ENCODE results near the gene NTS.

Gene NTS, protein sequence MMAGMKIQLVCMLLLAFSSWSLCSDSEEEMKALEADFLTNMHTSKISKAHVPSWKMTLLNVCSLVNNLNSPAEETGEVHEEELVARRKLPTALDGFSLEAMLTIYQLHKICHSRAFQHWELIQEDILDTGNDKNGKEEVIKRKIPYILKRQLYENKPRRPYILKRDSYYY

DNA sequence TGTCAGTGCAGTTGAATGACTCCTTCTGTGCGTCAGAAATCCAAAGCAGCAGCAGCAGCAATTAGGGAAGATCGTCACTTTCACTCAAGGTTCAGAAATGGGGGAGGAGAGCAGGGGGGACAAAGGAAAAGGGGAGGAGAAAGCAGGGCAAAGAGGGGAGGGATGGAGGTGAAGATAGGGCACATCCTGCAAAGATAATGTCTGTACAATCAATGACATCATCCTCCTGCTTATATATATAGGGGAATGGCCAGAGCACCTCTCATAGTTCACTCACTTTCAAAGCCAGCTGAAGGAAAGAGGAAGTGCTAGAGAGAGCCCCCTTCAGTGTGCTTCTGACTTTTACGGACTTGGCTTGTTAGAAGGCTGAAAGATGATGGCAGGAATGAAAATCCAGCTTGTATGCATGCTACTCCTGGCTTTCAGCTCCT is at the start of gene NTS:
NTS (plus strand) TSS at position 265 of the 431 bp plus-strand sequence; CDS start at position 374, 109 bp downstream.
- DNase-seq (ENCODE audit: low spot score) = no peak

DNA sequence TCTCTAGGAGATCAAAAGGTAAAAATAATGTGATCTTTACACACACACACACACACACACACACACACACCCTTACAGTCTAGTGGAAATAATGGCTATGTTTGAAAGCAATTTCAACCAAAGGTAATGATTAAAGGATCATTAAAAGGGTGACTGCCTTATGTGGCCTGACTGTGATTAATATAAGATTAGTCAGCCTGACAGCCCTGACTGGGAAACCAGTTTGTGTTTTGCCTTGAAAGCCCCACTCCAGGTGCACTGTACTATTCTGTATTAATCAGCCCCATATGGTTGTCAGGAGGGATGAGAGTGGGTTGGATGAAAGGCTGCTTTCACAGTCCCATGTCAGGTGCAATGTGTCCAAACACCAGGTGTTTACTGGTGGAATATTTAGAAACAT is 48.3 kb upstream of the NTS start:
- DNase-seq (ENCODE audit: low spot score) = no peak

DNA sequence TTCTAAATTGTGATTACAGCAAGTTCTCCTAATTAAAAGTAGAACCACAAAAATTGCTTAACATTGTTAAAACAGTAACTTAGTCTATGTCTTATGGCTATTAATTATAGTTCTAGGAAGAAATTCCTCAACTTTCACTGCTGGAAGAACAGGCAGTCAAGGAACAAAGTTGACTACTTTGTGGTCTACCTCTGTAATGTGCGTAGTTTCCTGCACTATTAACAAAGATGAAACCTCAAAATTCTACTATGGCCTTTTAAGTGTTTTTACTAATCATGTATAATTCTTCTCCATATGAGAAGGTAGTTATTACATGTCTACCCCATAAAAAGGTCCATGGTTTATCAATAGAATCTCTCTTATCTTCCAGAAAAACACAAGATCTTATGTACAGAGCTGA is 45.5 kb upstream of the NTS start:
- DNase-seq (ENCODE audit: low spot score) = no peak

DNA sequence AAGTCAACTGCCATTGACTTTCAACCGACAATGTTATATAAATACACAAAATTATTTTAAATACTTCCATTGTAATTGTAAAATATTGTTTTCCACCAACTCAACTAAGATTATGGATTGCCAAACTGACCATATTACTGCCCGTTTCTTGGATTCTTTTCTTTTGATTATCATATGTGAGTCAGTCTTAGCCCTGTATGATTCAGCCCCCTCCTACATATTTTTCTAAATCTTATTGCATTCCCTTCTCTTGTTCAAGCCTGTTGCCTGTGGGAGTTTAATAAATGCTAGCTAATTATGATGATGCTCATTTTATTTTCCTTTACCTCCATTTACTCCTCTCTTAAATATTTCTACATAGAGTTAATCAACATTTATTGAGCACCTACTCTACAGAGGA is 44.7 kb upstream of the NTS start:
- no peak for DNase-seq (ENCODE audit: low spot score)

DNA sequence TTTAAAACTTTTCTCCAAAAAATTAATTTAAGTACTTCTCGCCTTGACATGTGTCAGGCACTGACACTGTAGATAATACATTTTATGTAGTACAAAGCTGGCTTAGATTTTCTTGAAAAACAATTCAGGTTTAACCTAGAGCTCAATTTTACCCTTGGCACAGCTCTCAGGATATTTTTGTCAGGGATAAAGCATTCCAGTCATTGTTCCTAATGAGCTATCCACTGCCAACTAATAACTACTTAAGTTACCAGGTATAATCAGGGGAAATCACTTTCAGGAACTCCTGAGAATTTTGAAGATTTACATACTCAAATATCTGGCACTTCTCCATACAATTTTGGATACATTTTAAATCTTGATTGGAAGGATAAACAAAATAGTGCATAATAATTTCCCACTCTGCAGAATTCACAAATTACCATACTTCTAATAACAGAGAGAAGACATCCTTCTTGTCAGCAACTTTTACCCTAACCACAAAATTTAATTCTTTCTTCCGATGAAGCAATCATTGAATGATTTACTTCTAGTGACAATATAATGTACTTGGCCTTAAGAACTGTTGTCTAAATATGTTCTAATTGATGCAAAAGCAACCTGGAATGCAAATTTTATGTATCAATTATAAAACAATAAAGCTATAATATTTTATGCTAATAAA is 42.6 kb upstream of the NTS start:
- no peak for DNase-seq (ENCODE audit: low spot score)

DNA sequence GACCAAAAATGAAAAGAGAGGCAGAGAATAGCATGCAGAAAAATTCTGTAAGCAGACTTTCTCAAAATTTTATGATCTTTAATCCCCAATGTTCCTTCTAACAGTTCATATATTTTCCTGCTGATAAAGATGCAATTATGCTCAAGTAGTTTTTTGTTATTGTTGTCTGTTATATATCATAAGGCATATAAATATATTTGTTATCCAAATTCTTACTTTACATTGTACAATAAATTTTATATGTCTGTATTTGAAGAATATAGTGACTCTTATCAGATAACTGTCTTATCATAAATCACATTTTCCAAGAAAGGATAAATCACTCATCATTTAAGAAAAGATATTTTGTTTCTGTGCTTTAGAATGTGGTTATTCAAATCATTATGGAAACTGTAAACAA is 40.5 kb upstream of the NTS start:
- DNase-seq (ENCODE audit: low spot score) = no peak

DNA sequence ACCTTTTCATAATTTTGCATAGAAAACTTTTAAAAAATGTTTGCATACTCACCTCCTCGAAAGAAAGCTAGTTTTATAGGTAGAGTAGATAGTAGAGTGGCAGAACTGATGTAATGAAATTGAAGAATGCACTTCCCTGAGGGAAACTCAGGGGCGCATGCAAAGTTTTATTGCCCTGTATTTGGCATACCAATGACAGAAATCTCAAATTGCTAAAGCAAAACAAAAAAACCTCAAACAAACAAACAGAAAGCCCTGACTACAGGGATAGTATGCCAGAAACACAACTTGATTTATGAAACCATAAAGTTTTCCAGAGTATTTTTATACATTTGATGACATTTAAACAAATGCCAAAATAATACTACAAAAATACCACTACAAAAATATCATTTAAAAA is 39.7 kb upstream of the NTS start:
- DNase-seq (ENCODE audit: low spot score) = no peak

DNA sequence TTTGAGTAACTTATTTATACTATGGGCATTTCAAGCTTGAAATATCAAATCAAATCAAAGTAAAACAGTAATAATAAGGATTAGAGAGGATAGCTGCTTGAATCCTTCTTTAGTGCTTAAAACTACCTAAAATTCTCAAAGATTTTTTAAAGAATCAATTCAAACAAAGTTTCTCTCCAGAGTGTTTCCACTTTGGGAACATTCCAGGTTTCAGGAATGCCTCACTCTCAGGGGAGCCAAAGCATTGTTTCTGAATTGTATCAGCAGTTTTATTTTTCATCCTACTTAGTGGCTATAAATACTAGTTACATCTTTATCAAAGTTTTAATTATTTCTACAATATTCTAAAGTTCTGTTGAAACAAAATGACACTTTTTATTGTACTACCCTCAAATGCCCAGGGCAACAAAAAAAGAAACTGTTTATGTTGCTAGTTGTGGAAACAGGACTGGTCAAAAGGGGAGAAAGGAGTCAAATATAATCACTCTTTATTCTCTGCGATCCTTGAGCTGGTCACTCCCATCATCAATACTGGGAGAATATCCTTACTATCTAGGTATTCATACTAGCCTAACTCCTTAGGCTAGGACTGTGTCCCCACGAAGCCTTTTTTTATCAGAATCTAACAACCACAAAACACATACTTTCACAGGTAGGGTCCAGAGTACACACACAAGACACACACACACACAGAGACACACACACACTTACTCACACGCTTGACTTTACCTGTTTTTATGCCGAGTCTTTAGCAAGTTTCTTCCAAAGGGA is 38.5 kb upstream of the NTS start:
- no peak for DNase-seq (ENCODE audit: low spot score)

DNA sequence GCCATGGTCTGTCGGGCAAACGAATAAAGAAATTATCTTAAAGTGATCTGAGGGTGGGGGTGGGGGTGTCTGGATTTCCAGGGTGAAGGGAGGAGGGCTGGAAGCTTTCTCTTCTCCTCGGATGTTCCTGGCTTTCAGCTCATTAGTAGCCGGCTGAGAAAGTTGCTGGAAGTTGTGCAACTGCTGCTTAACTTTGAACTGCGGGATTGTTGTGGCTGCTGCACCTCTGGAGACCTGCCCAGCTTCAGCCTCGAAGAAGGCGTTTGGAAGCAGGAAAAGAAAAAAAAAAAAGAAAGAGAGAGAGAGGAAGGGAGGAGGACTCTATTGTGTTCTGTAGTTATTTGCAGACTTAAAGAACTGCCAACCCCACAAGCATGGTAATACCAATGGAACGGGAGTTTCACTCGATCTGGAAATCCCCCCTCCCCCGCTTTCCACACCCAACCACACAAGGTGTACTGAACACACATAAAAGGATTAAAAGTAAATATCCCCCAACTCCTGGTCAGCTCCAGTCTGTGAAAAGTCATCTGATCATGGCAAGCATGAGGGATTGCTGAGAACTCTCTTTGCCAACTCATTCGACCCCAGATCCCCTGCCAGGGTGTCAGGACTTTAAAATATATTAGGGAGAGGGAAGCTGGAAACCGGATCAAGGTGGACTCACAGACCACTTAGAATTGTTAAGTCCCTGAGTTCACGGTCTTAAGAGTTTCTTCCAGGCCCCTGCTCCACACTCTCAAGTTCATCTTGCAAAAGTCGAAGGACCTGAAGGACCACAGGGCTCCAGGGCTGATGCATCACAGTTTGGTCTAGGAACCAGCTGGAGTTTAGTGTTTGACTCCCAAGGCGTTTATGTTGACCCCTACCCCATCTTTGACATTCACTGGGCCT is 37.7 kb upstream of the NTS start, which contains the start of gene RASSF9:
RASSF9 (minus strand) TSS at position 213 of the 894 bp plus-strand sequence; CDS start at position 5, 208 bp downstream.
- no peak for DNase-seq (ENCODE audit: low spot score)

DNA sequence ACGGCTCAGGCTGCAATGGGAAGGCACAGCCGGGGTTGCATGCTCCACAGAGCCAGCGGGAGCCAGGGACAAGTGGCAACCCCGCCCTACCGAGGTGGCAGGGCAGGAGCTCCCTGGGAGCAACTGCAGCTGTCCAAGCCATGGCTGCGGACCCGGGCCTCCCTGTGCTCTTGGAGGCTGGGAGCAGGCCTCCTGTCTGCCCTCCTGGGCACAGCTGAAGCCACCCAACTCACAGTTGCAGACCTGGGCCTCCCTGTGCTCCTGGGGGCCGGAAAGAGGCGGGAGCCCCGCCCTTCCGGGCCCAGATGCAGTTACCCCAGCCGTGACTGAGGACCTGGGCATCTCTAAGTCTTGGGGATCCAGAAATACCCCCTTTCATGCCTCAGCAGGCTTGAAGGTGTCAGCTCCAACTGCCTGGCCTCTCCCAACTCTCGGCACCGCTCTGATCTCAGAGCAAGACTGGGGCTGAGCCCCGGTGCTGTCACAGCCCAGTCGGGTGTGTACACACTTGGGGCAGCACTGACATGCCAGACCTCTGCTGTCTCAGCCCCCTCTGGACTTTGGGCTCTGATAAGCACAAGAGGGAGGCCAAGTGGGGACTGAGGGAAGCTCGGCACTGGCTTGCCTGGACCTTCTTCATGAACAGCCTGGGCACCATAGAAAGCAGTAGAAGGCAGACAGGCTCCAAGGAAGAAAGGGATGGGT is 30.3 kb upstream of the NTS start:
- DNase-seq (ENCODE audit: low spot score) = no peak

DNA sequence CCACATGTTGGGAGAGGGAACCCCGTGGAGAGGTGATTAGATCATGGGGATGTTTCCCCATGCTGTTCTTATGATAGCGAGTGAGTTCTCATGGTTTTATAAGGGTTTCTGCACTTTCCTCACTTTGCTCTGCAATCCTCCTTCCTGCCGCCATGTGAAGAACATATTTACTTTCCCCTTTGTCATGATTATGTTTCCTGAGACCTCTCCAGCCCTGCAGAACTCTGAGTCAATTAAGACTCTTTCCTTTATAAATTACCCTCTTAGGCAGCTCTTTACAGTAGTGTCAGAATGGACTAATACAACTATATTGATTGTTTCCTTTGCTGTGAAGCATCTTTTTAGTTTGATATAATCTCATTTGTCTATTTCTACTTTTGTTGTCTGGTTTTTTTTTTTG is 24.8 kb upstream of the NTS start:
- no peak for DNase-seq (ENCODE audit: low spot score)

DNA sequence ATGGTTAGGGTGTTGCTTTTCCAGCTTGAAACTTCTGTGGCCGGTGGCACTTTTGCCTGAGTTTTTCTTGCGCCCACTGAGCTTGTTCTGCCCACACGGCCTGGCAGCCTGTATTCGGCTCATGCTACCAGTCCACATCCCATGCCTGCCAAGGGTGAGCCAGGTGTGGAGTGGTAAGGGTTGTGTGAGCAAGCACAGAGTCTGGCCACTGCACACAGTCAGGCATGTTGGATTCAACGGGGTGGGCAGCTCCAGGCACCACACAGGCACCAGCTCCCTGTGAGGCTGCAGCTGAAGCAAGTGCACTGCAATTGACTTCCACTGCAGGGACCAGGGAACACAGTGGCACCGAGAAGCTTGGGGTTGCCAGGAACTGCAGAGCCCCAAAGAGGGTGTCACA is 18.8 kb upstream of the NTS start:
- no peak for DNase-seq (ENCODE audit: low spot score)

DNA sequence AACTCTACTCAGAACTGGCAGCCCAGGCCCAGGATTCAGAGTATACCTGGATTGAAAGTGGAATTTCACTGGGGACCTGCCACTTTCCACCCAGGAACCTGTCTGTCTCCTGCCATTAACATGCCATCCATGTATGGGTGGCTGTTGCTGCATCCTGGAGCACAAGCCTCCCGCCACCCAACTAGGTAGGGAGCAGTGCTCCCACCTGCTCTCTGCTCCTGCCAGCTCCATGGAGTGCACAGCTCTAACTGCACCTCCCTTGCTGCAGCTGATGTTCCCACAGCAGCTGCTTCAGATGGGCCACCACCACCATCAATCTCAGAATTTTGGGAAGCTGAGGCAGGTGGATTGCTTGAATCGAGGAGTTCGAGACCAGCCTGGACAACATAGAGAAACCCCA is 17.1 kb upstream of the NTS start:
- no peak for DNase-seq (ENCODE audit: low spot score)

DNA sequence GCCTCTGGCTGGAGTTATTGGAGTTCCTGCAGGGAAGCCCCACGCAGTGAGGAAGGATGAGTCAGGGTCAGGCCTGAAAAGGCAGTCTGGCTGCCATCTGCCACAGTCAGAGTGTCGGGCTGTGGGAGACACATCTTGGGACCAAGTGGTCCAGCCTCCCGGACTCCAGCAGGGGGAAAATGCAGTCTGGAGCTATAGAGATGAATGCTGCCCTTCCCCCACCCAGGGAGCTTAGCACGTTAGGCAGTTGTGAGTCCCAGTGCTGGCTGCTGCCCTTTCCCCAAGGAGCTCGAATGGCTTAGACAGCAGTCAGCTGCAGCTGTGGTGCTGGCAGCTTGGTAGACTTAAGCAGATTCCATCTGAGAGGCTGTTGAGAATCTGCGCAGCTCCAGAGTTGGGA is 8.2 kb upstream of the NTS start:
- DNase-seq (ENCODE audit: low spot score) = no peak

DNA sequence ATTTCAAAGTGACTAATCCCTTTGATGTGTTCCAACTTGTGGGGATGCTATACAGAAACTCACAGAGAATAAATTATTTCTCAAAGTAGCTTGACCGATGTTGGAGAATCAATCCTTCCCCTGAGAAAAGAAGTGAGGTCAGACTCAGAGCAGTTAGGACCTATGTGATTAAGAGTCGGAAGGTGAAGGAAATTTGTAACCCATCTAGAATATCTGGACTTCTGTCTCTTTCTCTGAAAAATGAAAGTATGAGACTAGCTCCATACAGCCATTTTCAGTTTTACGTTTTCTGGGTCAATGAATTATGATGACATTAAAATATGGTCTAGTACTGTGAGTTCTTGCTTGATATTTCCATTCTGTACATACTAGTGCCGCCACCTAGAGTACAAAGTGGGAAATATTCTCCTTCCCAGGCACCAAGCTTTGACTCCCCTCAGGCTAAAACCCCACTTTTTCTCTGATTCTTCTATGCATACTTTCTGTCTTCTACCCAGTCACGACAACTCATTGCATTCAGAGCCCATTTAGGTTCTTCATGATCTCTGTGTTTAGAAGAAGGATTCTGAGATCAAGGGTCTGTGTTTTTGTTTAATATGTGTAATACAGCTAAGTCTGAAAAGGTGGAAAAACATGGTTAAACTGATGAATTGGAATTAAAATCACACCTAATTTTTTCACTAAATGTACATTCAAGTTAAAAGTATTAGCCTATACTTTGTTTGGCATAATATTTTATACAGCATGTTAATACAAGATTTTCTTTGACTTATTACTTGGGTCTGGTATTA is 6.9 kb upstream of the NTS start:
- no peak for DNase-seq (ENCODE audit: low spot score)

DNA sequence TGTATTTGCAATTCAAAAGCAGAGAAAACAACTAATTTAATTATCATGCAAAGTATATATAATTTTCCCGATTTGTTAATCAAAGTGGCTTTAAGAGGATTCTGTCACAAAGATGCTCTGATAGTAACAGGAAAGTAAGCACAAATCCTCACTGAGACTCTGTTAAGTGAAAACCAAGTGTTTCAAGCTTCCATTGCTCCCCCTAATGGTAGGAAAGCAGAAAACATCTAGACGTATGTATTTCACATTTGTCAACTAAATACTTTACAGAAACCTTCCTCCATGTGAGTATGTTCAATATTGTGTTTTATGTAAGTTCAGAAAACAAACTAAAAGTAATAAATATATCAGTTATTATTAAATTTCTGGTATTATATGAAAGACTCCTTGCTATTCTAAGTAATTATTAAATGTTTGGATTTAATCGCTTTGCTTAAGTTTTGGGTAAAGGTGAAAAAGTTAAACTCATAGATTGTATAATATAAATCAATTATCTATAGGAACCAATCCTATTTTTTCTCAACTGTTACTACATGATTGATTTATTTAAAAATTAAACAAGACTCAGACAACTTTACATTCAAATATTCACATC is 1.5 kb upstream of the NTS start:
- DNase-seq (ENCODE audit: low spot score) = no peak

DNA sequence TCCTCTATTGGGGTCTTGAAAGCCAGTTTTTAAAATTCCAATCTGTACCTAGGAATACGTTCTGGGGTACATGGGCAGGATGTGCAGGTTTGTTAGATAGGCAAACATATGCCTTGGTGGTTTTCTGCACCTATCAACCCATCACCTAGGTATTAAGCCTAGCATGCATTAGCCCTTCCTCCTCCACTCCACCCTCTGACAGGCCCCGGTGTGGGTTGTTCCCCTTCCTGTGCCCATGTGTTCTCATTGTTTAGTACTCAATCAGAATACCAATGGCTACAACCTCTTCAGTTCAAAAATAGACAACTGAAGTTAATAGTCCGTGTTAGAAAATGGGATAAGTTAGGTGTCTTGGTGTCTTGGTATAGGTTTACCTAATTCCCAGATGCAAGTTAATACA is 3.4 kb downstream of the NTS start:
- no peak for DNase-seq (ENCODE audit: low spot score)

DNA sequence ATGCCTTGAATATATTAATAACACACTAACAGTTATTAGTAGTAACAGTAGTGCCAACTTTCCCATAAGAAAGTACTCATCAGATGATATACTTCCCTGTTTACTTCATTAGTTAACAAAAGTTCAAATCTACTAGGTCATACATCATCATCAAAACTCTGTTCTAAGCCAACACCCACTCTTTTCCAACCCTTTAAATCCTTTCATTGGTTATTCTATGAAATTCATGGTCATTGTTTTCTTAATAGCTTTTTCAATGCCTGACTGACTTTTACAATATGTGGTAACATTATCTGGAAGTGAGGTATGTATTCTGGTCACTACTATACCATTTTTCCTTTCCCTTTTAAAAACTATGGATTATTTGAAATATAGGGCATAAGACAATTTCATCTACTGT is 9.7 kb downstream of the NTS start:
- no peak for DNase-seq (ENCODE audit: low spot score)

DNA sequence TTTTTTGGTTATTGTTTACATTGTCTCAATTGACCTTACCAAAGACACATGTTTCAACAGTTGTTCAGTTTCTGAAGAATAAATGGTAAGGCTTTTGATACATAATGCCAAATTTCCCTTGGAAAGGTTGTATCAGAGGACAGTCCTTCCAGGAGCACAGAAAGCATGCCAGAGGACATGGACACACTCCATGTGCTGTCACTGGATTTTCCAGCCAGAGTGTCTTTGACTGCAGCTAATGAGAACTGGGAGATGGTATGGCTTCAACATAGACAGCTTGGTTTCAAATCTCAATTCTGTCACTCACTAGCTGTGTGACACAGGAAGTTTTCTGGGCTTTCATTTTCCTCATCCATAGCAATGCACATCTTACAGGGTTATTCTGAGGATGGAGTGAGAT is 20.6 kb downstream of the NTS start:
- no peak for DNase-seq (ENCODE audit: low spot score)

DNA sequence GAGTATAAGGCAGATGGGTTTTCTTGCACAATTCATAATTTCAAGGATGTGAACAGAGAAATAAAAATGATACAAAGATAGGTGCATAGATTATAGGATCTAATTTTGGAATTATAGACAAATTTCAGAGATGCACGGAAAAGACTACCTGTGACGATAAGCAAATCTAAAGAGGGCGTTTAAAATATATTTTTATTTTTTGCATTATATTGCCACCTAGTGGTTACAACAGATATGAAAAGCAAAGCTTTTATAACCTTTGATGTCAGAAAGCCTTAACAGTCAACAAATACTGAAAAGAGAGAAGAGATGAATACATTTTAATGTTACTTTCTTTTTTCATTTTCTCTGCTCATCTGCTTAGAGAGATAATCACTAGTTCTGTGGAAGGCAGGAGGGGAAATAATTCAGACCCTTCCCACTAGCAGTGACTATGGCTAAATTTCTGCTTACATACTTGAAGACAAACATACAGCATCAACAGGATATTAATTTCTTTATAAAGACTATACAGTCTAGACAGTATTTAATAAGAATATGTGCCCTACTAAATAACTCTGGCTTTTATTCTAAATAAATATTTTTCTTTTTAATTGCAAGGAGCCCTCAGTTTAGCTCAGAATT is 46.3 kb downstream of the NTS start:
- no peak for DNase-seq (ENCODE audit: low spot score)

Measured in CD4-positive, alpha-beta T cell treated with Interleukin-6 at 100 ng/mL for 8 hours (primary cell).